Small intestine (tissue), 7 donors: ENCODE data around the gene CEP97. TPM values are rescaled to one million over a fixed set of nuclear protein-coding genes. Genes with fewer than 3 reads are reported as not detected.
"Not testable (repeated sequence)": the region's sequence is repeated elsewhere in the genome, so short reads cannot be mapped to it uniquely, and the experiment has no call there.

Experiments used
- DNase-seq, 2 donors: peaks; one replicate each; pipeline versions ENCODE4 v3.0.0 to v3.0.0-alpha.2; 2013
- FAIRE-seq: peaks from 2 replicates; lab custom pipeline; 2012; peaks lifted over from hg19 to GRCh38; lab: Jason Lieb, UNC
- H3K27ac ChIP-seq, 3 donors: one replicate each; pipeline ENCODE4 v1.5.1; 2013; ENCODE audit warnings: low read length in 2 of 3, mild to moderate bottlenecking in 2 of 3, control low read depth in 1 of 3, inconsistent platforms in 1 of 3, low read depth in 1 of 3, moderate library complexity in 1 of 3
- H3K27me3 ChIP-seq, 3 donors: one replicate each; pipeline ENCODE4 v1.6.1; 2013; ENCODE audit warnings: low read length in 3 of 3, inconsistent platforms in 1 of 3; ENCODE audit not compliant: control insufficient read depth in 3 of 3, insufficient read depth in 3 of 3
- H3K36me3 ChIP-seq, 3 donors: one replicate each; pipeline ENCODE4 v1.6.1; 2013; ENCODE audit warnings: low read length in 3 of 3, inconsistent platforms in 1 of 3, low read depth in 1 of 3, mild to moderate bottlenecking in 1 of 3, moderate library complexity in 1 of 3; ENCODE audit not compliant: control insufficient read depth in 3 of 3, insufficient read depth in 2 of 3
- H3K4me1 ChIP-seq, 3 donors: one replicate each; pipeline ENCODE4 v1.6.1; 2013; ENCODE audit warnings: low read length in 2 of 3, inconsistent platforms in 1 of 3, low read depth in 1 of 3, mild to moderate bottlenecking in 1 of 3, moderate library complexity in 1 of 3; ENCODE audit not compliant: control insufficient read depth in 3 of 3, insufficient read depth in 2 of 3
- H3K4me3 ChIP-seq, 3 donors: one replicate each; pipeline ENCODE4 v1.5.1; 2013; ENCODE audit warnings: low read length in 3 of 3, control low read depth in 1 of 3, inconsistent platforms in 1 of 3, low read depth in 1 of 3, mild to moderate bottlenecking in 1 of 3, moderate library complexity in 1 of 3
- H3K9me3 ChIP-seq, 2 donors: one replicate each; pipeline ENCODE4 v1.6.1; 2013; ENCODE audit warnings: low read depth in 1 of 2, low read length in 1 of 2; ENCODE audit not compliant: control insufficient read depth in 2 of 2, insufficient read depth in 1 of 2
- WGBS, 3 donors: extraction: QIAGEN DNeasy Blood & Tissue Kit; methylation state at CpG; one replicate each; pipeline ENCODE4 v1.1.7; 2013; 5-methylcytosine and 5-hydroxymethylcytosine counted together
- polyA plus RNA-seq, 4 donors: library from polyadenylated mRNA; stranded (reverse) in 3 of 4; unstranded in 1 of 4; fragments of 200-250 nt in 3 of 4; fragments of 120-200 nt in 1 of 4; gene quantifications; one replicate each; pipeline versions ENCODE4 v1.2.1 to v1.2.3, GENCODE V29; 2013
- donor health status: healthy with polysubstance abuse.
- donor health status: control.
- donor health status: control.
- donor health status: Bipolar disorder and iron deficiency.
- donor health status: healthy.

The CEP97 gene
- polyA plus RNA-seq, 4 donors, result 0.27 to 4.2 (median 1.6) TPM

- 82 to 98% (median 97%) methylated on average over 4 of the region's 4 CpGs for WGBS, 3 donors
- not testable (repeated sequence) for H3K9me3 ChIP-seq, H3K27ac ChIP-seq, H3K36me3 ChIP-seq, H3K27me3 ChIP-seq, H3K4me3 ChIP-seq, H3K4me1 ChIP-seq, FAIRE-seq, DNase-seq
Measured at GRCh38 chr3:101694836-101695235, 29.6 kb upstream of the CEP97 start.

DNA sequence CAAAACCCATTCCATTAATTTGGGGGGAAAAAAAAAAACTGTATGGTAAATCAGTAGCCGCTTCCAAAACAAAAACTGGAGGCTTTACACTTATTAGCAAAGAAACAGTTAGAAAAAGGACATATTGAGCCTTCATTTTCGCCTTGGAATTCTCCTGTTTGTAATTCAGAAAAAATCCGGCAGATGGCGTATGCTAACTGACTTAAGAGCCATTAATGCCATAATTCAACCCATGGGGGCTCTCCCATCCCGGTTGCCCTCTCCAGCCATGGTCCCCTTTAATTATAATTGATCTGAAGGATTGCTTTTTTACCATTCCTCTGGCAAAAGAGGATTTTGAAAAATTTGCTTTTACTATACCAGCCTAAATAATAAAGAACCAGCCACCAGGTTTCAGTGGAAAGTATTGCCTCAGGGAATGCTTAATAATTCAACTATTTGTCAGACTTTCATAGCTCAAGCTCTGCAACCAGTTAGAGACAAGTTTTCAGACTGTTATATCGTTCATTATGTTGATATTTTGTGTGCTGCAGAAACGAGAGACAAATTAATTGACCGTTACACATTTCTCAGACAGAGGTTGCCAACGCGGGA, 28.5 kb upstream of the CEP97 start:
- FAIRE-seq (no peak), DNase-seq (peak; percentile 54 to 69)
- 33 to 36% (median 35%) methylated on average over 10 of the region's 10 CpGs for WGBS, 3 donors
- H3K27me3 ChIP-seq, result no peaks in the 10 kb centered on the region
- no peaks in the 10 kb centered on the region for H3K36me3 ChIP-seq
- no peaks in the 10 kb centered on the region for H3K4me1 ChIP-seq
- H3K27ac ChIP-seq, result no peak overlapping the region
- H3K9me3 ChIP-seq, result no peaks in the 10 kb centered on the region
- no peak overlapping the region for H3K4me3 ChIP-seq

DNA sequence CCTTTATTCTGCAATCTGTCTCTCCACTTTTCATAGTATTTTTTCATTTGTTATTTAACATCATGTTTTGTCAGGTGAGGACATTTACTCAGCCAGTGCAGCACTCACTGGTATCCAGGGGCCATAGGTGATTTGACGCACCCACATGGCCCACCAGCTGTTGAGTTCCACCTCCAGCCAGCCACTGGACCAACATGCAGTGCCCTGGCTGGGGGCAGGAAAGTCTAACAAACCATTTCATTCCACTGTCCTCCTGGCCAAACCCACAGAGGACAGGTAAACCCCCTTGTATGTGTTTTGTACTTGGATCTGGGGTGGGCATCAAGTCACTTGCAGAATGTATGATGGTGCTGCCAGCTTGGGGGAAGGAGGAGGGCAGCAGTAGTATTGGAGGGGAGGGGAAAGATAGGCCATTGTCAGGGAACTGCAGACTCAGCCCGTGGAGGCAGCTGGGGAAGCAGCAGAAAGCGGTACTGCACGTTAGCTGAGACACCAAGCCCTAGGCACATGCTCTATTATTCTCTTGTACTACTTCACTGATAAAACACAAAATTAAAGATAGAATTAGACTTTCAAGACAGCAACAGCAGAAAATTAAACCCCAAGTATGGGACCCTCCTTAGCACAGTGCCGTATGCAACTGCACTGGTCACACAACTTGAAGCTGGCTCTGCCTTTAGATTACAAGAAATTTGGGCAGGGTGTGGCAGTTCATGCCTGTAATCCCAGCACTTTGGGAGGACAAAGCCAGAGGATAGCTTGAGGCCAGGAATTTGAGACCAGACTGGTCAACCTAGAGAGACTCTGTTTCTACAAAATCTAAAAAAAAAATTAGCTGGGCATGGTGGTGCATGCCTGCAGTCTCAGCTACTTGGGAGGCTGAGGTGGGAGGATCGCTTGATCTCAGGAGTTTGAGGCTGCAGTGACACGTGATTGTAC, 22.4 kb upstream of the CEP97 start:
- no peak overlapping the region for H3K4me3 ChIP-seq
- peaks cover 0 to 1% (median 0%) of the 10 kb centered on the region in 3 donors for H3K36me3 ChIP-seq
- FAIRE-seq (no peak), DNase-seq (no peak)
- no peaks in the 10 kb centered on the region for H3K9me3 ChIP-seq
- H3K27me3 ChIP-seq, result no peaks in the 10 kb centered on the region
- WGBS, 3 donors, result 80 to 85% (median 84%) methylated on average over 7 of the region's 7 CpGs
- peak overlapping the region in 1 of 3 donors; percentile 27 for H3K27ac ChIP-seq
- no peaks in the 10 kb centered on the region for H3K4me1 ChIP-seq

DNA sequence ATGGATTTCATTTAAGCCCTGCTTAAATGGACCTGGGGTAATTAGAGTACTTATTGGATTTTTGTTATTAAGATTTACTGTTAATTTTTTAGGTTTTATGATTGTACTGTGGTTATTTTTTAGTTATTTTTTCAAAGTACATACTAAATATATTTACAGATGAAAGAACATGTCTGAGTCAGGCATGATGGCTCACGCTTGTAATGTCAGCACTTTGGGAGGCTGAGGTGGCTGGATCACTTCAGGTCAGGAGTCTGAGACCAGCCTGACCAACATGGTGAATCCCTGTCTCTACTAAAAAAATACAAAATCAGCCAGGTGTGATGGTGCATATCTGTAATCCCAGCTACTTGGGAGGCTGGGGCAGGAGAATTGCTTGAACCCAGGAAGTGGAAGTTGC, 21.7 kb upstream of the CEP97 start:
- no peak overlapping the region for H3K27ac ChIP-seq
- DNase-seq, result no peak
- no peak for FAIRE-seq
- 85 to 95% (median 90%) methylated on average over 1 of the region's 1 CpG for WGBS, 3 donors
- H3K4me3 ChIP-seq, result no peak overlapping the region
- H3K4me1 ChIP-seq, result no peaks in the 10 kb centered on the region
- no peaks in the 10 kb centered on the region for H3K9me3 ChIP-seq
- peaks cover 0 to 1% (median 0%) of the 10 kb centered on the region in 3 donors for H3K36me3 ChIP-seq
- H3K27me3 ChIP-seq, result no peaks in the 10 kb centered on the region

DNA sequence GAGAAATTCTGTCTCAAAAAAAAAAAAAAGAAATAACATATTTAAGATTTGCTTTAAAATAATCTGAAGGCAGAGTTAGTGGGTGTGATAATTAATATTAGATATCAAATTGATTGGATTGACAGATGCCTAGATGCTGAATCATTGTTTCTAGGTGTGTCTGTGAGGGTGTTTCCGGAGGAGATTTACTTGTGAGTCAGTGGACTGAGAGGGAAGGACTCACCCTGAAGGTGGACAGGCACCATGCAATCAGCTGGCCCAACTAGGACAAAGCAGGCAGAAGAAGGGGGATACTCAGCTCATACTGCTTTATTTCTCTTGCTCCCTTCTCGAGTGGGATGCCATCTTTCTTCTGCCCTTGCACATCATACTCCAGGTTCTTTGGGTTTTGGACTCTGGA, 21.2 kb upstream of the CEP97 start:
- Histone ChIP-seq H3K27me3 (no peaks in the 10 kb centered on the region), H3K4me3 (no peak overlapping the region), H3K4me1 (no peaks in the 10 kb centered on the region), H3K9me3 (no peaks in the 10 kb centered on the region), H3K27ac (no peak overlapping the region), H3K36me3 (peaks cover 0 to 1% (median 0%) of the 10 kb centered on the region in 3 donors)
- 51 to 71% (median 64%) methylated on average over 2 of the region's 2 CpGs for WGBS, 3 donors
- FAIRE-seq (no peak), DNase-seq (no peak)

DNA sequence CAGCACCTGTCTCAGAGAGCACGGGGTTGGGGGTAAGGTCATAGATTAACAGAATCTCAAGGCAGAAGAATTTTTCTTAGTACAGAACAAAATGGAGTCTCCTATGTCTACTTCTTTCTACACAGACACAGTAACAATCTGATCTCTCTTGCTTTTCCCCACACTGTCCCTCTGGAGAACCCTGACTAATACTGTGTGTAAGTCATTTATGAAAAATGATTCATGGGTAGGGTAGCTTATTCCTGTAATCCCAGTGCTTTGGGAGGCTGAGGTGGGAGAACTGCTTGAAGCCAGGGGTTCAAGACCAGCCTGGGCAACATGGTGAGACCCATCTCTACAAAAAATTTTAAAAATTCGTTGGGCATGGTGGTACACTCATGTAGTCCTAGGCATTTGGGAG, 19.8 kb upstream of the CEP97 start:
- WGBS, 3 donors, result 33 to 50% (median 46%) methylated on average over 2 of the region's 2 CpGs
- not testable (repeated sequence) for H3K27me3 ChIP-seq, H3K4me3 ChIP-seq, H3K27ac ChIP-seq, H3K36me3 ChIP-seq, H3K9me3 ChIP-seq, DNase-seq, H3K4me1 ChIP-seq, FAIRE-seq

DNA sequence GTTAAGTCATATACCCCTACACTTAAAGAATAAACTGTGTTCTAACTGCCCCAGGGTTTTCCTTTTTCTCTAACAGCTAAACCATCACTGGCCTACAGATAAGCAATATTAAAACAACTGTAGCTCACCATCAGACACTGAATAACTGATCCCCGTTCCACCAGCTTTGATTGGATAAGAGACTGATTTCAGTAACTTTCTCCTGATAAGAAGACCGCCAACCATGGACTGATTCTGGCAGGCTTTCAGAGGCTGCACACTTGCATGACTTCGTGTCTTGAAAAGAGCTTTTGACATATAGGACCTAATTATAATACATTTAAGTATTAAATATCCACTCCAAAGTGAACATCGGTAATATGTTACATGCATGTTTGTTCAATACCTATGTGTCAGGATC, 15.3 kb upstream of the CEP97 start:
- no peaks in the 10 kb centered on the region for H3K9me3 ChIP-seq
- no peak for DNase-seq
- no peak overlapping the region for H3K27ac ChIP-seq
- no peak for FAIRE-seq
- no peaks in the 10 kb centered on the region for H3K36me3 ChIP-seq
- H3K27me3 ChIP-seq, result no peaks in the 10 kb centered on the region
- 37 to 64% (median 49%) methylated on average over 4 of the region's 4 CpGs for WGBS, 3 donors
- no peaks in the 10 kb centered on the region for H3K4me1 ChIP-seq
- H3K4me3 ChIP-seq, result no peak overlapping the region

DNA sequence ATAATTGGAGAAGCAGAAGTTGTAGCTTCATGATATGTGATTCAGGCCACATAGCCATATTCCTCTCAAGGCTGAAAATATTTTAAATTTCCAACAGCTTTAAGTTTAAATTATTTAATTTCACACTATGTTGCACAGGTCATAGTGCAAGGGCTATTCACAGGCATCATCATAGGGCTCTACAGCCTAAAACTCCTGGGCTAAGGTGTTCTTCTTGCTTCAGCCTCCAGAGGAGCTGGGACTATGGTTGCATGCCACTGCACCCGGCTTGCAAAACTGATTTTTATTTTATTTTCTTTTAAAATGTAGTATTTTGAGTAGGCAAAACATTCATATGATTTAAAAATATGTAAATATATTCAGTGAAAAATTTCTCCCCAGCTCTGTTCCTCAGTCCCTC, 6.0 kb upstream of the CEP97 start:
- Histone ChIP-seq H3K4me3 (no peak overlapping the region), H3K36me3 (no peaks in the 10 kb centered on the region), H3K9me3 (no peaks in the 10 kb centered on the region), H3K27ac (no peak overlapping the region), H3K27me3 (peaks cover 0 to 2% (median 0%) of the 10 kb centered on the region in 3 donors), H3K4me1 (no peaks in the 10 kb centered on the region)
- DNase-seq, result no peak
- no peak for FAIRE-seq
- WGBS, 3 donors, result 78 to 93% (median 92%) methylated on average over 1 of the region's 1 CpG
